HepG2 (cell line): ENCODE results near the gene ATP11B. TPM values are rescaled to one million over a fixed set of nuclear protein-coding genes. Genes with fewer than 3 reads are reported as not detected.

Experiments used
- ATAC-seq: fragments of 200-7000 bp; cut with Tn5 transposase; 3 replicates; pipeline ENCODE4 v1.9.1; 2020; ENCODE audit warnings: mild to moderate bottlenecking, moderate library complexity
- BruUV-seq: library from RNA; stranded (reverse); fragments of 400-500 nt; replicated peaks from 2 replicates; lab custom pipeline; 2021; lab: Mats Ljungman, UMichigan
- CTCF ChIA-PET: fragments of 300-600 bp; formaldehyde crosslinking; extraction: SDS; loops from one replicate; lab custom pipeline; 2021; ENCODE audit warnings: low total read pairs, inconsistent platforms, low intra/inter-chr PET ratio; lab: Yijun Ruan, JAX
- POLR2A ChIA-PET: fragments of 350-600 bp; sonication (Branson Sonifier 250); formaldehyde crosslinking; loops from one replicate; lab custom pipeline; 2020; ENCODE audit warnings: antibody characterized with exemption, inconsistent platforms; lab: Yijun Ruan, JAX
- DNase-seq: peaks from one replicate; pipeline ENCODE4 v3.0.0-alpha.2; 2015; ENCODE audit warnings: low spot score
- FAIRE-seq: peaks from 3 replicates; lab custom pipeline; 2011; peaks lifted over from hg19 to GRCh38; lab: Jason Lieb, UNC
- H2AFZ ChIP-seq: one replicate; pipeline ENCODE4 v1.6.1; 2011; ENCODE audit warnings: low read length, inconsistent platforms
- H3K27ac ChIP-seq: fragments of 300-600 bp; 3 replicates; pipeline ENCODE4 v1.8.0; 2011; ENCODE audit warnings: mixed run types, mild to moderate bottlenecking, mixed read lengths, low read length, inconsistent platforms; ENCODE audit not compliant: insufficient read depth; ENCODE audit errors: extremely low read length
- H3K27me3 ChIP-seq, 2 experiments: fragments of 200-600 bp in 1 of 2; 2 replicates in 1 of 2; 3 replicates in 1 of 2; pipeline versions ENCODE4 v1.6.0 to v1.8.0; 2011; ENCODE audit warnings: low read length in 2 of 2, mild to moderate bottlenecking in 2 of 2, moderate library complexity in 2 of 2, inconsistent platforms in 1 of 2; ENCODE audit not compliant: insufficient read depth in 2 of 2, control insufficient read depth in 1 of 2
- H3K36me3 ChIP-seq, 2 experiments: fragments of 200-600 bp in 1 of 2; replicated peaks in 1 of 2; 2 replicates in 1 of 2; 3 replicates in 1 of 2; pipeline versions ENCODE4 v1.5.1 to v1.8.0; 2011; ENCODE audit warnings: low read length in 2 of 2, inconsistent platforms in 1 of 2; ENCODE audit not compliant: insufficient read depth in 2 of 2, control insufficient read depth in 1 of 2
- H3K4me1 ChIP-seq: 2 replicates; pipeline ENCODE4 v1.5.1; 2012; ENCODE audit warnings: low read length, inconsistent platforms; ENCODE audit not compliant: insufficient read depth
- H3K4me2 ChIP-seq: 2 replicates; pipeline ENCODE4 v1.6.0; 2011; ENCODE audit warnings: low read depth, low read length, inconsistent platforms
- H3K4me3 ChIP-seq, 3 experiments: fragments of 200-600 bp in 1 of 3; sonication (generic), shearing (Covaris generic) in 1 of 3; replicated peaks in 1 of 3; 2 replicates each; pipeline ENCODE4 v1.5.1; 2011 to 2016; ENCODE audit warnings: low read length in 3 of 3, inconsistent platforms in 2 of 3, low read depth in 2 of 3, mild to moderate bottlenecking in 2 of 3, control low read depth in 1 of 3, mixed read lengths in 1 of 3; ENCODE audit not compliant: insufficient read depth in 1 of 3
- H3K79me2 ChIP-seq: one replicate; pipeline ENCODE4 v1.6.1; 2011; ENCODE audit warnings: low read length, inconsistent platforms; ENCODE audit not compliant: insufficient read depth
- H3K9ac ChIP-seq: 2 replicates; pipeline ENCODE4 v1.6.0; 2011; ENCODE audit warnings: mild to moderate bottlenecking, low read depth, low read length, inconsistent platforms; ENCODE audit not compliant: insufficient read depth
- H3K9me3 ChIP-seq: 2 replicates; pipeline ENCODE4 v1.5.1; 2012; ENCODE audit warnings: mild to moderate bottlenecking, low read length
- H4K20me1 ChIP-seq: 2 replicates; pipeline ENCODE4 v1.6.0; 2011; ENCODE audit warnings: inconsistent platforms, mild to moderate bottlenecking, low read length, moderate library complexity; ENCODE audit not compliant: insufficient read depth
- CEBPZ ChIP-seq: IDR thresholded peaks from 2 replicates; pipeline ENCODE4 v1.6.1; 2012; ENCODE audit warnings: low read length, improper control_type of control experiment
- ERF ChIP-seq: IDR thresholded peaks from 2 replicates; pipeline ENCODE4 v1.6.1; 2018; ENCODE audit warnings: missing biosample characterization, missing genetic modification reagents
- LCORL ChIP-seq, 2 experiments: fragments of 450-650 bp in 1 of 2; sonication (generic) in 1 of 2; formaldehyde crosslinking in 1 of 2; IDR thresholded peaks; 2 replicates each; pipeline versions ENCODE4 v1.5.0 to v1.6.1; 2017 to 2020; ENCODE audit warnings: antibody characterized with exemption in 1 of 2, missing genetic modification reagents in 1 of 2
- REL ChIP-seq: sonication (generic); formaldehyde crosslinking; conservative IDR thresholded peaks from 2 replicates; pipeline ENCODE4 v1.8.0; 2022; ENCODE audit warnings: mild to moderate bottlenecking, missing genetic modification reagents, moderate library complexity
- SOX13 ChIP-seq, 3 experiments: fragments of 450-650 bp in 1 of 3; sonication (generic) in 1 of 3; formaldehyde crosslinking in 1 of 3; IDR thresholded peaks in 2 of 3; conservative IDR thresholded peaks in 1 of 3; 2 replicates each; pipeline versions ENCODE4 v1.5.0 to v1.6.1; 2016 to 2020; ENCODE audit warnings: antibody characterized with exemption in 1 of 3, mild to moderate bottlenecking in 1 of 3, missing compliant biosample characterization in 1 of 3, missing genetic modification reagents in 1 of 3, moderate library complexity in 1 of 3
- STAT5B ChIP-seq: sonication (generic); formaldehyde crosslinking; IDR thresholded peaks from 2 replicates; pipeline ENCODE4 v1.4.0; 2020; ENCODE audit warnings: missing genetic modification reagents
- ZFP91 ChIP-seq: sonication (generic); formaldehyde crosslinking; IDR thresholded peaks from 2 replicates; pipeline ENCODE4 v1.9.0; 2022; ENCODE audit warnings: missing genetic modification reagents, mild to moderate bottlenecking, borderline replicate concordance
- ZNF121 ChIP-seq: sonication (generic); formaldehyde crosslinking; IDR thresholded peaks from 2 replicates; pipeline ENCODE4 v1.5.0; 2020; ENCODE audit warnings: mild to moderate bottlenecking, missing genetic modification reagents
- ZNF703 ChIP-seq: sonication (generic); formaldehyde crosslinking; IDR thresholded peaks from 2 replicates; pipeline ENCODE4 v1.5.1; 2020; ENCODE audit warnings: missing genetic modification reagents, mild to moderate bottlenecking, moderate library complexity, borderline replicate concordance
- ZSCAN12 ChIP-seq: sonication (generic); formaldehyde crosslinking; IDR thresholded peaks from 2 replicates; pipeline ENCODE4 v1.9.0; 2021; ENCODE audit warnings: mild to moderate bottlenecking, missing genetic modification reagents
- WGBS: methylation state at CpG from one replicate; pipeline ENCODE4 v1.1.6; 2017; ENCODE audit warnings: low lambda C conversion rate; 5-methylcytosine and 5-hydroxymethylcytosine counted together
- in situ Hi-C: cut with HindIII; loops from 2 replicates; pipeline ENCODE4 v1.10.0; 2017; ENCODE audit warnings: low pct_unique_long_range_greater_than_20kb; ENCODE audit not compliant: extremely low pct_ligation_motif_present
- intact Hi-C: fragments of 100-400 bp; cut with micrococcal nuclease; formaldehyde crosslinking; loops from one replicate; pipeline ENCODE4 v1.10.0; 2022; ENCODE audit not compliant: unreplicated experiment
- polyA plus RNA-seq, 8 experiments: library from polyadenylated mRNA; depleted of rRNA in 3 of 8; stranded (reverse) in 7 of 8; unstranded in 1 of 8; fragments of >200 nt; fragmentation: Illumina TruSeq in 4 of 8; extraction: Trizol in 4 of 8; gene quantifications; 2 replicates each; pipeline versions ENCODE4 v1.2.1 to v1.2.3, GENCODE V29; 2011 to 2016; ENCODE audit warnings: low read depth in 4 of 8, missing spikeins in 1 of 8, mixed read lengths in 1 of 8; ENCODE audit not compliant: insufficient read depth in 1 of 8
- total RNA-seq, 5 experiments: library from RNA; depleted of rRNA; stranded (reverse); fragments of >200 nt; fragmentation: Illumina TruSeq; extraction: Trizol; gene quantifications; 2 replicates each; pipeline ENCODE4 v1.2.3, GENCODE V29; 2016; ENCODE audit warnings: low read depth in 1 of 5

ATP11B gene
- total and polyA plus RNA-seq, 2 of the 13 experiments (the other 11 are each of a cell fraction or from before 2014, with no cell fraction given): 10.1 to 22.9 TPM

- TF ChIP-seq ZNF121 (CRISPR knock-in tag): 0 out of 2 replicates have a peak, but pooled peaks have one; percentile 20
- TF ChIP-seq ZFP91: no peak
- ChIA-PET POLR2A (no interaction called here), CTCF (no interaction called here)
- Histone ChIP-seq H4K20me1 (no peaks in the 10 kb centered on the region; the same call in 1 of the 2 replicates), H3K9ac (no peak overlapping the region), H3K27ac (no peak overlapping the region), H3K4me3 (no peak overlapping the region), H3K27me3 (0 out of 5 replicates have a peak, but pooled peaks cover 0 to 1% of the 10 kb centered on the region in 2 experiments), H3K4me2 (no peak overlapping the region), H3K36me3 (peaks cover 2 to 4% of the 10 kb centered on the region in 2 experiments; a peak in 3 of 5 replicates), H3K9me3 (no peaks in the 10 kb centered on the region), H3K4me1 (peaks cover 40% of the 10 kb centered on the region), H3K79me2 (peaks cover 50% of the 10 kb centered on the region), H2AFZ (no peak overlapping the region)
- in situ Hi-C loops (no loop called here), intact Hi-C loops (no loop called here)
- BruUV-seq: no TSS peak
- DNase-seq (no peak), FAIRE-seq (no peak), ATAC-seq (no peak)
- WGBS: 96% methylated on average over 6 of the region's 6 CpGs
These were observed 174.2 kb downstream of the ATP11B start for GRCh38 chr3:182967218-182968204.

GRCh38 chr3:182969277-182969676 lies 176.0 kb downstream of the ATP11B start:
- Histone ChIP-seq H3K79me2 (peaks cover 57% of the 10 kb centered on the region), H3K36me3 (no peaks in the 10 kb centered on the region), H3K9me3 (no peaks in the 10 kb centered on the region), H4K20me1 (no peaks in the 10 kb centered on the region; the same call in 1 of the 2 replicates), H2AFZ (no peak overlapping the region), H3K4me3 (no peak overlapping the region), H3K4me2 (no peak overlapping the region), H3K27me3 (0 out of 5 replicates have a peak, but pooled peaks cover 0 to 1% of the 10 kb centered on the region in 2 experiments), H3K9ac (no peak overlapping the region), H3K4me1 (peaks cover 41% of the 10 kb centered on the region), H3K27ac (no peak overlapping the region)
- in situ Hi-C loops: no loop called here
- POLR2A ChIA-PET: interaction anchor here (3.0 kb wide), 1 partner anchor 10 kb away, joined by 10 read pairs; no protein-coding TSS in a partner anchor
- FAIRE-seq: no peak
- no peak for DNase-seq
- no peak for ATAC-seq
- CTCF ChIA-PET: no interaction called here
- no TSS peak for BruUV-seq
- intact Hi-C loops: no loop called here
- TF ChIP-seq LCORL (IDR thresholded peaks at IDR 0.05): no peak
- no peak for TF ChIP-seq LCORL (CRISPR knock-in tag; IDR thresholded peaks at IDR 0.05)
- TF ChIP-seq ZNF703 (CRISPR knock-in tag): no peak
- no peak for TF ChIP-seq SOX13 (IDR thresholded peaks at IDR 0.05)
- no peak for TF ChIP-seq SOX13 (CRISPR knock-in tag; conservative IDR thresholded peaks at IDR 0.05 in 1 of 2, IDR thresholded peaks at IDR 0.05 in 1 of 2)
- TF ChIP-seq STAT5B (CRISPR knock-in tag): no peak
- TF ChIP-seq CEBPZ: no peak
- no peak for TF ChIP-seq ZSCAN12 (CRISPR knock-in tag)
- no peak for TF ChIP-seq REL (CRISPR knock-in tag)
- TF ChIP-seq ERF (CRISPR knock-in tag): no peak
